Activated CD4-positive, alpha-beta memory T cell treated with anti-CD3 and anti-CD28 coated beads for 36 hours (primary cell): ENCODE results near the gene FBLN1. TPM values are rescaled to one million over a fixed set of nuclear protein-coding genes. Genes with fewer than 3 reads are reported as not detected.
"Not testable (repeated sequence)": the region's sequence is repeated elsewhere in the genome, so short reads cannot be mapped to it uniquely, and the experiment has no call there.

Experiments used
- CTCF ChIA-PET: fragments of 350-600 bp; sonication (Branson Sonifier 250); formaldehyde crosslinking; loops from one replicate; lab custom pipeline; 2021; ENCODE audit warnings: antibody characterized with exemption, inconsistent platforms; lab: Charles Lee
- POLR2A ChIA-PET: fragments of 350-600 bp; sonication (Branson Sonifier 250); formaldehyde crosslinking; loops from one replicate; lab custom pipeline; 2021; ENCODE audit warnings: antibody characterized with exemption; lab: Charles Lee
- DNase-seq: peaks from one replicate; pipeline ENCODE4 v3.0.0-alpha.2; 2020
- H3K27ac Mint-ChIP-seq: one replicate; pipeline ENCODE4 v1.8.0; 2021; ENCODE audit warnings: mixed read lengths
- H3K27me3 Mint-ChIP-seq: one replicate; pipeline ENCODE4 v1.8.0; 2021; ENCODE audit warnings: mixed read lengths
- H3K36me3 Mint-ChIP-seq: one replicate; pipeline ENCODE4 v1.8.0; 2021; ENCODE audit warnings: mixed read lengths
- H3K4me1 Mint-ChIP-seq: one replicate; pipeline ENCODE4 v1.8.0; 2021; ENCODE audit warnings: low read depth, mixed read lengths
- H3K4me3 Mint-ChIP-seq: one replicate; pipeline ENCODE4 v1.8.0; 2021; ENCODE audit warnings: mild to moderate bottlenecking, mixed read lengths
- H3K9me3 Mint-ChIP-seq: one replicate; pipeline ENCODE4 v1.8.0; 2021; ENCODE audit warnings: mixed read lengths
- intact Hi-C: fragments of 100-400 bp; cut with micrococcal nuclease; formaldehyde crosslinking; loops from one replicate; pipeline ENCODE4 v1.15.1; 2023
- total RNA-seq, 2 experiments: library from RNA; stranded (reverse); gene quantifications; one replicate each; pipeline ENCODE4 v1.2.3, GENCODE V29; 2021

Gene FBLN1
- total RNA-seq, 2 experiments from 2014 or later, result not detected

DNA sequence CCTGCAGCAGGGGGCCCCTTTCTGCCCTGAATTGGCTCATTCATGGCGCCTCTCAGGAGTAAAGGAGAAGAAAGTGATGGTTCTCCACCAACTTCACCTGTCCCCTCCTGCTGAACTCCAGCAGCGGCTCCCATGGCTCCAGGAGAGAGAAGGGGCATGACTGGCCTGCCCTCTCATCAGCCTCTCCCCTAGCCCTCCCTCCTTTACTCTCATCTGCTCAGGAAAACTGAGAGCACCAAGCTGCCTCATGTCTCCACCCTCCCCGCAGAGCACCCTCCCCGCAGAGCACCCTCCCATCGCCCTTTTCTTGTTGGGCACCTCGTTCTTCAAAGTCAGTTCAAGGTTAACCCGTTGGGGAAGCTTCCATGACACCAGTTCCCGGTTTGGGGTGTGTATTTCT is 86.9 kb downstream of the FBLN1 start:
- H3K36me3 Mint-ChIP-seq, result no peaks in the 10 kb centered on the region
- H3K4me1 Mint-ChIP-seq, result no peaks in the 10 kb centered on the region
- POLR2A ChIA-PET, result no interaction called here
- no peak overlapping the region for H3K4me3 Mint-ChIP-seq
- no peaks in the 10 kb centered on the region for H3K9me3 Mint-ChIP-seq
- H3K27ac Mint-ChIP-seq, result no peak overlapping the region
- CTCF ChIA-PET, result no interaction called here
- intact Hi-C loops, result no loop called here
- peaks cover 6% of the 10 kb centered on the region for H3K27me3 Mint-ChIP-seq
- DNase-seq, result no peak

- POLR2A ChIA-PET, result no interaction called here
- CTCF ChIA-PET, result no interaction called here
- Mint-ChIP-seq H3K36me3 (no peaks in the 10 kb centered on the region), H3K9me3 (no peaks in the 10 kb centered on the region), H3K27me3 (peaks cover 6% of the 10 kb centered on the region), H3K4me3 (no peak overlapping the region), H3K4me1 (no peaks in the 10 kb centered on the region), H3K27ac (no peak overlapping the region)
- no peak for DNase-seq
- intact Hi-C loops, result no loop called here
These were observed 87.6 kb downstream of the FBLN1 start for GRCh38 chr22:45590262-45590661.

DNA sequence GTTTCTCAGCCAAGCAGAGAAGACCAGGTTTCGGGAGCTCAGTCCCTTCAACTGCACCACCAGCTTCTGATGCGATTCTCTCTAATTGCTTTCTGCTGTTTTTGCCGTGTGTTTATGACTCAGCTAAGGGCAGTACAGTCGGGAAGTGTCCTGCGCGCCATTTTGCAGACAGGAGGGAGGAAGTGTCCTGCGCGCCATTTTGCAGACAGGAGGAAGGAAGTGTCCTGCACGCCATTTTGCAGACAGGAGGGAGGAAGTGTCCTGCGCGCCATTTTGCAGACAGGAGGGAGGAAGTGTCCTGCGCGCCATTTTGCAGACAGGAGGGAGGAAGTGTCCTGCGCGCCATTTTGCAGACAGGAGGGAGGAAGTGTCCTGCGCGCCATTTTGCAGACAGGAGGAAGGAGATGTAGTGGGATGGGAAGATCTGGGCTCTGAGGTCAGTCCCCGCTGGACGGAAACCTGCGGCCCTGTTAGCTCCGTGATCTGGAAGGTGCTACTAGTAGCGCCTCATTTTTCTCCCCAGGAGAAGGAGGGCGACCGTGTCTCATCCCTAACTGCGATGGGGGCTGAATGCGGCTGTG is 89.0 kb downstream of the FBLN1 start:
- DNase-seq, POLR2A ChIA-PET, H3K9me3 Mint-ChIP-seq, H3K4me1 Mint-ChIP-seq, H3K4me3 Mint-ChIP-seq, H3K27me3 Mint-ChIP-seq, intact Hi-C loops, H3K27ac Mint-ChIP-seq, H3K36me3 Mint-ChIP-seq: not testable (repeated sequence)
- CTCF ChIA-PET, result interaction anchor here (0.9 kb wide), 1 partner anchor 14 kb away, joined by 6 read pairs; no protein-coding TSS in a partner anchor

DNA sequence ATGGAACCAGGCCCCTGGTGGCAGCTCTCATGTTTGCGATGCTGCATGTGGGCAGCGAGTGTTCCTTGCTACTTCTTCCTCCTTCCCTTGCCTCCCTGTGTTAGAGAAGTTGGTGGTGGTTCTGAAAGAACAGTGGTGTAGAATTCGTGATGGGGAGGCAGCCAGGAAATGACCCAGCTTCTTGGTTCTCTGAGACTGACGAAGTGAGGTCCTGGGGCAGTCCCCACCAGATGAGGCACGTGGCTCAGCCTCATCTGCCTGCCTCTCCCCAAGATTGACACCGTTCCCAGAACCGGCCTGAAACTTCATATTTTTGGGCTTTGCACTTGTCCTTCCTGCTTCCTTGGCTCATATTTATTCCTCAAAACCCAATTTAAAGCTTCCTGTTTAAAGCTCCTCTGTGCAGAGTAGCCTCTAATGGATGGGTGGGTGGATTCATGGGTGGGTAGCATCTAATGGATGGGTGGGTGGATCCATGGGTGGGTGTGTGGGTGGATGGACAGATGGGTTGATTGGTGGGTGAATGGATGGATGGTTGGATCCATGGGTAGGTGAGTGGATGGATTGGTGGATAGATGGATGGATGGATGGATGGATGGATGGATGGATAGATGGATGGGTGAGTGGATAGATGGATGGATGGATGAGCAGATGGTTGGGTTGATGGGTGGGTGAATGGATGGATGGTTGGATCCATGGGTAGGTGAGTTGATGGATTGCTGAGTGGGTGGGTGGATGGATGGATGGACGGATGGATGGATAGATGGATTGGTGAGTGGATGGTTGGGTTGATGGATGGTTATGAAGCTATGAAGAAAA is 91.6 kb downstream of the FBLN1 start:
- DNase-seq, result no peak
- POLR2A ChIA-PET, result no interaction called here
- Mint-ChIP-seq H3K4me1 (no peaks in the 10 kb centered on the region), H3K27me3 (no peaks in the 10 kb centered on the region), H3K36me3 (no peaks in the 10 kb centered on the region), H3K27ac (no peak overlapping the region), H3K4me3 (no peak overlapping the region), H3K9me3 (no peaks in the 10 kb centered on the region)
- CTCF ChIA-PET, result no interaction called here
- intact Hi-C loops, result no loop called here

DNA sequence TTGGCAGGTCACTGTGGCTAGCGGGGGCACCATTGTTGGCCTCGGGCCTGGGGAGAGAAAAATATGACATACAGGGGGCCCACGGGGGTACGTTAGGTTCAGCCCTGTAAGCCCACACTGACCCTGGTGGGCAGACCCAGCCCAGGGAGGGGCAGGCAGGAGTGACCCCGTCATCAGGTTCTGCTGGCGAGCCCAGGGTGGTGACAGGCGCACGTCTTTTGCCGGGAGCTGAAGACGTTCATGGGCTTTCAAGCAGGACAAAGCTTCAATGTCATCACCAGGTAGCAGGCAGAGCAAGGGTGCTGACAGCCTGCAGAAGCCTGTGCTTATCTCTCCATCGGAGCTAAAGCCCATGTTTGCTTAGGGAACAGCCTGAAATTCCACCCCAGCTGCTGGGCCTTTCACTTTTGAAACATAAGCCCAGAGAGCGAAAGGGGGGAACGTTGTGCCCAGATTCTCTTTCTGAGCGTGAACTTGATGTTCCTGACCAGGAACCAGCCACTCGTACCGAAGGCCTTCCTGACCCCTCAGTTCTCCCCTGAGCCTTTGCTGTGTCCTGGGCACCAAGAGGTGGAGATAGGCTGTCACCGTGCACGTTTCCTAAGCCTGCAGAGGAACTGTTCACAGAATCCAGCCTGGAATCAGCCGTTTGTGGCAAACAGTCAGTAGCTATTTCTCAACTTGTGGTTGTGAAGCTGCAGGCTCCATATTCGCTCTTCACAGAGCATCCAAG is 94.9 kb downstream of the FBLN1 start:
- POLR2A ChIA-PET, result no interaction called here

DNA sequence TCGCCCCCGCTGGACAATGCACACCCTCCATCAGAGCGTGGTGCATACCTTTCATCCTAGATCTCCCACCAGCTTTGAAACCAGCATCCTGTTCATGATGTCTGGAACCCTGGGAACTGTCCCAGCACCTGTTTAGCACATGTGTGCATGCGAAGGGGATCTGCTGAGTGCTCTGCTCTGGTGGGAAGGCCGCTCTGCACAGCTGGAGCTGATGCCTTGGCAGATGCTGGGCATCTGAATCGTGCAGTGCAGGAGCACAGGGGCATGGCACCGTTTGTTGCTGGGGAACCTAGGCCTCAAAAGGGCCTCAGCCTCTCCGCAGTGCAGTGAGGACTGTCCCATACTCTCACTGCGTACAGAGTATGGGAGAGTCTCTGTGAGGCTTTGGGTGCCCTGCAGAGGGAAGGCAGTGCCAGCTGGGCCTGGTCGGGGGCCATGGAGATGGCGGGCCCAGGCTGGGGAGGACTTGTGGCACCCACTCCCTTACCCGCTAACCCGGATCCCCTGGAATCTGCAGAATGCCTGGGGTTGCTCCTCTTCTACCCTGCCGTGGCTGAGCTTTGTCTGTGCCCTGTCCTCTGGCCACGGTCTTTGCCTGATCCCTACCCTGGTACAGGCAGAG is 96.0 kb downstream of the FBLN1 start:
- ChIA-PET POLR2A (no interaction called here), CTCF (no interaction called here)
- DNase-seq, result no peak
- H3K27me3 Mint-ChIP-seq, result peaks cover 4% of the 10 kb centered on the region
- no peaks in the 10 kb centered on the region for H3K9me3 Mint-ChIP-seq
- no peak overlapping the region for H3K4me3 Mint-ChIP-seq
- H3K27ac Mint-ChIP-seq, result no peak overlapping the region
- no peaks in the 10 kb centered on the region for H3K4me1 Mint-ChIP-seq
- H3K36me3 Mint-ChIP-seq, result no peaks in the 10 kb centered on the region
- intact Hi-C loops, result no loop called here

More for the DNA sequence above, 94.9 kb downstream of the FBLN1 start:
- intact Hi-C loops, result no loop called here
- Mint-ChIP-seq H3K27ac (no peak overlapping the region), H3K27me3 (peaks cover 4% of the 10 kb centered on the region), H3K36me3 (no peaks in the 10 kb centered on the region), H3K4me3 (no peak overlapping the region), H3K9me3 (no peaks in the 10 kb centered on the region), H3K4me1 (no peaks in the 10 kb centered on the region)
- DNase-seq, result no peak
- CTCF ChIA-PET, result no interaction called here

GRCh38 chr22:45599836-45600577 is 97.3 kb downstream of the FBLN1 start:
- Mint-ChIP-seq H3K4me3 (no peak overlapping the region), H3K36me3 (no peaks in the 10 kb centered on the region), H3K27me3 (peaks cover 4% of the 10 kb centered on the region), H3K27ac (no peak overlapping the region), H3K4me1 (no peaks in the 10 kb centered on the region), H3K9me3 (no peaks in the 10 kb centered on the region)
- intact Hi-C loops, result no loop called here
- ChIA-PET POLR2A (no interaction called here), CTCF (no interaction called here)
- DNase-seq, result no peak

DNA sequence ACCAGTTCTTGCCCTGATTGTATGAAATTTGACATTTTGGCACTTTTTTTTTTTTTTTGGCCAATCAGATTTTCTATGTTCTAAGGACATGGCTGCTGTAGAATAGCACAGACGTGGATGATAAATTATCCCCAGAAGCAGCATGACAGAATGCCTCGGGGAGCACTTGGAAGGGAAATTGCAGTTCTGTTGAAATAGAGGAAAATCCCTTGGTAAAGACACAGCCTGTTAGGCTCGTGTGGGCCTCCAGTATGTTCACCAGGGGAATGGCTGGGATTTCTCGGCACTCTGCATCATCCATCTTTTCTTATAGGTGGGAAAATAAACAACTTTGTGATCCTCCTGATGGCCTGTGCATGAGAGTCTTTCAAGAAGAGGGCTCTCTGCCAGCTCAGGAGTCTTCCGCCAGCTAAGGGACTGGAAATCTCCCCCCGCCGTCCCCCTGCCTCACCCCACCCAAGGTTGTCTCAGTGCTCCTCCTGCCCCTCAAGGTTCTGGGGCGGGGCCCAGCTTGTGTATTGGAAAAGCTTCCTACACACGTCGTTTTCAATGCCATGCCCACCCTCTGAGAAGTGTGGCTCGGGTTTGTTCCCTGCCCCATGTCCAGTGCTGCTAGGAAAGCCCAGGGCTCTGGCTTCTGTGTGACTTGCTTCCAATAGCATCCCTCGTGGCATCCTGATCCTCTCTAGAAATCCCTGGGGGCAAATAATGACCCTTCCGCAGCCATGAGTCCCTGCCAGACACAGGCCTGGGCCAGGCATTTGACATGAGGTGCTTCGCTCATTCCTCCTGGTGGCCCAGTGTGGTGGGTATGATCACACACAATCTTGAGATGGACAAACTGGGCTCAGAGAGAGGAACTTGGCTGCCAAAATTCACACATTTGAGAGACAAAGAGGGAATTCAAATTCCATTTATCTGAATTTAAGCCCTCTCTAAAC is 98.4 kb downstream of the FBLN1 start:
- H3K4me1 Mint-ChIP-seq, result no peaks in the 10 kb centered on the region
- no peaks in the 10 kb centered on the region for H3K9me3 Mint-ChIP-seq
- no peak for DNase-seq
- peaks cover 4% of the 10 kb centered on the region for H3K27me3 Mint-ChIP-seq
- ChIA-PET CTCF (no interaction called here), POLR2A (no interaction called here)
- no peak overlapping the region for H3K4me3 Mint-ChIP-seq
- intact Hi-C loops, result no loop called here
- no peak overlapping the region for H3K27ac Mint-ChIP-seq
- no peaks in the 10 kb centered on the region for H3K36me3 Mint-ChIP-seq

DNA sequence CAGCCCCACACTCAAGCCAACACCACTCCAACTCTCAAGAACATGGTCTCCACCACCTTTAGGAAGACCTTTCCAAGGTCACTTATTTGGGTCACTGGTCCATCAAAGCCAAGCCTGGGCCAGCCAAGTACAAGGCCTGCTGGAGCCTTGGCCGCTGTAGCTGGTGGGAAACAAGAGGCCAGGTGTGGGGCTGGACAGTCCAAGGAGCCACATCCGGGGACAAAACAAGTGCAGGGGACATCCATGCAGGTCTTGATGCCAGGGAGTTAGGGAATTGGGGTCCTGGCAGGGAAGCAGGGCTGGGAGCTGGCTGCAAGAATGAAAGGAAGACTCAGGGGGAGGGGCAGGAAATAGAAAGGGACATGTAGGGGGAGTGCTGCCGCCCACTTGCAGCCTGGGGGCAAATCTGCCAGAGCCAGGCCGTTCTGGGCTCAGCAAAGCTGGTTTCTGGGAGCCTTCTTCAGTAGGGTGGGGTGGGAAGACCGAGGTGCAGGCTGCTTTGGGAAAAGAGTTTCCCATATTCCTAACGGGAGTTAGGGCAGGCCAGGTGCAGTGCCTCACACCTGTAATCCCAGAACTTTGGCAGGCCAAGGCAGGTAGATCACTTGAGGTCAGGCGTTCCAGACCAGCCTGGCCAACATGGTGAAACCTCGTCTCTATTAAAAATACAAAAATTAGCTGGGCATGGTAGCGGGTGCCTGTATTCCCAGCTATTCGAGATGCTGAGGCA is 99.5 kb downstream of the FBLN1 start:
- Mint-ChIP-seq H3K27me3 (peaks cover 4% of the 10 kb centered on the region), H3K4me3 (no peak overlapping the region), H3K36me3 (no peaks in the 10 kb centered on the region), H3K27ac (no peak overlapping the region), H3K9me3 (no peaks in the 10 kb centered on the region), H3K4me1 (no peaks in the 10 kb centered on the region)
- POLR2A ChIA-PET, result no interaction called here
- DNase-seq, result no peak
- intact Hi-C loops, result no loop called here
- CTCF ChIA-PET, result interaction anchor here (1.0 kb wide), 1 partner anchor 405 kb away, joined by 3 read pairs; no protein-coding TSS in a partner anchor

- Mint-ChIP-seq H3K4me3 (no peak overlapping the region), H3K27me3 (peaks cover 4% of the 10 kb centered on the region), H3K4me1 (no peaks in the 10 kb centered on the region), H3K9me3 (no peaks in the 10 kb centered on the region), H3K36me3 (no peaks in the 10 kb centered on the region), H3K27ac (no peak overlapping the region)
- CTCF ChIA-PET, result interaction anchor here (1.0 kb wide), 2 partner anchors 25 to 404 kb away, joined by 3 to 4 read pairs; no protein-coding TSS in a partner anchor
- intact Hi-C loops, result no loop called here
- POLR2A ChIA-PET, result no interaction called here
- DNase-seq, result no peak
These were observed 100.3 kb downstream of the FBLN1 start for GRCh38 chr22:45602824-45603595.
